Measurements from ENCODE around the gene CCDC6. TPM values are rescaled to one million over a fixed set of nuclear protein-coding genes. Genes with fewer than 3 reads are reported as not detected.

The CCDC6 gene
- polyA plus RNA-seq, 1 donor (not counting 4 experiments of a cell fraction or from before 2014, with no cell fraction given) = 46.5 TPM

GRCh38 chr10:59870152-59870551, 36.2 kb downstream of the CCDC6 start:
- no peaks in the 10 kb centered on the region for H3K27me3 ChIP-seq (ENCODE audit: control insufficient read depth, extremely low read depth, insufficient read depth, low read length)
- H4K20me1 ChIP-seq (ENCODE audit: control insufficient read depth, extremely low read depth, insufficient read depth, low read length) = no peaks in the 10 kb centered on the region
- peaks cover 0 to 2% of the 10 kb centered on the region in 2 experiments for H3K36me3 ChIP-seq (ENCODE audit: control insufficient read depth in 2 of 2, extremely low read depth in 1 of 2, insufficient read depth in 2 of 2, low read length in 2 of 2)
- H2AFZ ChIP-seq (ENCODE audit: control insufficient read depth, low read length) = no peak overlapping the region
- dilution Hi-C loops (cut with MboI; ENCODE audit: extremely low pct_ligation_motif_present, low sequenced_read_pairs) = no loop called here
- H3K79me2 ChIP-seq (ENCODE audit: control insufficient read depth, insufficient read depth, low read length) = peaks cover 85% of the 10 kb centered on the region
- no peak overlapping the region for H3K4me3 ChIP-seq (ENCODE audit: control insufficient read depth in 2 of 3, extremely low read depth in 1 of 3, insufficient read depth in 2 of 3, low read depth in 1 of 3, low read length in 3 of 3)
- H3K9me3 ChIP-seq (ENCODE audit: control insufficient read depth, low read depth, low read length) = no peaks in the 10 kb centered on the region
- FAIRE-seq (no peak), DNase-seq (ENCODE audit: low read depth, low spot score) (no peak)
- no peak overlapping the region for H3K27ac ChIP-seq (ENCODE audit: control insufficient read depth, insufficient read depth, low read length)
- TF ChIP-seq EZH2 (IDR thresholded peaks at IDR 0.05; ENCODE audit: low read length) = no peak
- TF ChIP-seq CTCF (optimal IDR thresholded peaks at IDR 0.05 in 1 of 3, IDR thresholded peaks at IDR 0.05 in 1 of 3, conservative IDR thresholded peaks at IDR 0.05 in 1 of 3; ENCODE audit: extremely low read depth in 1 of 3, insufficient read depth in 2 of 3, low read length in 3 of 3) = no peak
- no peak overlapping the region for H3K4me2 ChIP-seq (ENCODE audit: control insufficient read depth, extremely low read depth, insufficient read depth, low read depth, low read length)
- no peak overlapping the region for H3K9ac ChIP-seq (ENCODE audit: control insufficient read depth, extremely low read depth, insufficient read depth, low read length)
- peaks cover 23% of the 10 kb centered on the region for H3K4me1 ChIP-seq (ENCODE audit: control insufficient read depth, extremely low read depth, insufficient read depth, low read length)
- H3K9me1 ChIP-seq (ENCODE audit: control insufficient read depth, extremely low read depth, insufficient read depth, low read length) = no peaks in the 10 kb centered on the region

DNA sequence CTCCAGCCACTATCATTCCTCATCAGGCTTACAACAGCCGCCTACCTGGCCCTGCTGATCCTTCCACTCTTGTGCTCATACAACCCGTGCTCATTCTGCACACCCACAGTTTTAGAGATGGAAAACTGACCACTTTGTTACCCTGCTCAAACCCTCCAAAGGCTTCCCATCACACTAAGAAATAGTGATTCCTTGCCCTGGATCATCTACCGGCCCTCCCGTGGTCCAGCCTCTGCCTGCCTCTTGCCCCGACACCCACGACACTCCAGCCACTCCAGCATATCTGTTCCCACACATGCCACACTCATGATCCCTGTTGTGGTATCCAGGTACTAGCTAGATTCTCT, 36.8 kb downstream of the CCDC6 start:
- Histone ChIP-seq H4K20me1 (ENCODE audit: control insufficient read depth, extremely low read depth, insufficient read depth, low read length) (peaks cover 1% of the 10 kb centered on the region), H3K79me2 (ENCODE audit: control insufficient read depth, insufficient read depth, low read length) (peaks cover 79% of the 10 kb centered on the region)
- dilution Hi-C loops (cut with MboI; ENCODE audit: extremely low pct_ligation_motif_present, low sequenced_read_pairs) = no loop called here

More for the DNA sequence above, 36.8 kb downstream of the CCDC6 start:
- Histone ChIP-seq H3K9ac (ENCODE audit: control insufficient read depth, extremely low read depth, insufficient read depth, low read length) (no peak overlapping the region), H3K9me1 (ENCODE audit: control insufficient read depth, extremely low read depth, insufficient read depth, low read length) (no peaks in the 10 kb centered on the region), H3K4me2 (ENCODE audit: control insufficient read depth, extremely low read depth, insufficient read depth, low read depth, low read length) (no peak overlapping the region), H3K27me3 (ENCODE audit: control insufficient read depth, extremely low read depth, insufficient read depth, low read length) (no peaks in the 10 kb centered on the region), H3K27ac (ENCODE audit: control insufficient read depth, insufficient read depth, low read length) (no peak overlapping the region), H3K4me1 (ENCODE audit: control insufficient read depth, extremely low read depth, insufficient read depth, low read length) (peaks cover 28% of the 10 kb centered on the region), H2AFZ (ENCODE audit: control insufficient read depth, low read length) (no peak overlapping the region), H3K9me3 (ENCODE audit: control insufficient read depth, low read depth, low read length) (no peaks in the 10 kb centered on the region), H3K36me3 (ENCODE audit: control insufficient read depth in 2 of 2, extremely low read depth in 1 of 2, insufficient read depth in 2 of 2, low read length in 2 of 2) (peaks cover 0 to 2% of the 10 kb centered on the region in 2 experiments), H3K4me3 (ENCODE audit: control insufficient read depth in 2 of 3, extremely low read depth in 1 of 3, insufficient read depth in 2 of 3, low read depth in 1 of 3, low read length in 3 of 3) (no peak overlapping the region)
- FAIRE-seq = no peak
- TF ChIP-seq CTCF (optimal IDR thresholded peaks at IDR 0.05 in 1 of 3, IDR thresholded peaks at IDR 0.05 in 1 of 3, conservative IDR thresholded peaks at IDR 0.05 in 1 of 3; ENCODE audit: extremely low read depth in 1 of 3, insufficient read depth in 2 of 3, low read length in 3 of 3) = no peak
- no peak for TF ChIP-seq EZH2 (IDR thresholded peaks at IDR 0.05; ENCODE audit: low read length)
- DNase-seq (ENCODE audit: low read depth, low spot score) = no peak

Measured in keratinocyte (primary cell).